ENCODE results near the gene TYMP.
A peak's percentile ranks its signal among the peaks of the same experiment; 100 is the strongest.
"Not testable (repeated sequence)": the region's sequence is repeated elsewhere in the genome, so short reads cannot be mapped to it uniquely, and the experiment has no call there.

Gene TYMP

GRCh38 chr22:50540381-50540780 is 10.6 kb upstream of the TYMP start:
- TF ChIP-seq, protein P1, sequence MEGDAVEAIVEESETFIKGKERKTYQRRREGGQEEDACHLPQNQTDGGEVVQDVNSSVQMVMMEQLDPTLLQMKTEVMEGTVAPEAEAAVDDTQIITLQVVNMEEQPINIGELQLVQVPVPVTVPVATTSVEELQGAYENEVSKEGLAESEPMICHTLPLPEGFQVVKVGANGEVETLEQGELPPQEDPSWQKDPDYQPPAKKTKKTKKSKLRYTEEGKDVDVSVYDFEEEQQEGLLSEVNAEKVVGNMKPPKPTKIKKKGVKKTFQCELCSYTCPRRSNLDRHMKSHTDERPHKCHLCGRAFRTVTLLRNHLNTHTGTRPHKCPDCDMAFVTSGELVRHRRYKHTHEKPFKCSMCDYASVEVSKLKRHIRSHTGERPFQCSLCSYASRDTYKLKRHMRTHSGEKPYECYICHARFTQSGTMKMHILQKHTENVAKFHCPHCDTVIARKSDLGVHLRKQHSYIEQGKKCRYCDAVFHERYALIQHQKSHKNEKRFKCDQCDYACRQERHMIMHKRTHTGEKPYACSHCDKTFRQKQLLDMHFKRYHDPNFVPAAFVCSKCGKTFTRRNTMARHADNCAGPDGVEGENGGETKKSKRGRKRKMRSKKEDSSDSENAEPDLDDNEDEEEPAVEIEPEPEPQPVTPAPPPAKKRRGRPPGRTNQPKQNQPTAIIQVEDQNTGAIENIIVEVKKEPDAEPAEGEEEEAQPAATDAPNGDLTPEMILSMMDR (IDR thresholded peaks at IDR 0.05; ENCODE audit: borderline replicate concordance, control extremely low read depth, extremely low read depth, insufficient read depth, missing control alignments) = no peak
- DNase-seq (ENCODE audit: low spot score) = no peak
- in situ Hi-C loops (cut with MboI; ENCODE audit: low sequenced_read_pairs, unreplicated experiment) = no loop called here

- in situ Hi-C loops (cut with MboI; ENCODE audit: low sequenced_read_pairs, unreplicated experiment) = no loop called here
- TF ChIP-seq, protein P1 (IDR thresholded peaks at IDR 0.05; ENCODE audit: borderline replicate concordance, control extremely low read depth, extremely low read depth, insufficient read depth, missing control alignments) = no peak
- DNase-seq (ENCODE audit: low spot score) = no peak
Measured at GRCh38 chr22:50537765-50538164, 8.0 kb upstream of the TYMP start.

DNA sequence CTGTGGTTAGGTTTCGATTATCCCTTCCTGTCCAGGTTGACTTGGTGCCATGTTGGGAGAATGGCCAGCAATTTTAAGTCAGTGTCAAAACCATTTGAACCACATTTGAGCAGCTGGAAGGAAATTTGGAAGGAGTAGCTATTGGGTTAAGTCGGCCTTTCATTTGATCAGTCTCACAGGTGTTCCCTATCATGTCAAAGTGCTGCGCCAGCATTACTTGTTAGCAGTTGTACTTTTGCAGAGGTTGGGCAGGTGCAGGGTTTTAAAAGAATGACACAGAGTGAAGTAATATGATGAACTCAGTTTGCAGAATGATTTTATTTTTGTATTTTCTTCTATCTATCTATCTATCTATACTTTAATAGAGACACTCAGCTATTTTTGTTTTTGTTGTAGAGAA is 6.4 kb upstream of the TYMP start:
- TF ChIP-seq, protein P1 (IDR thresholded peaks at IDR 0.05; ENCODE audit: borderline replicate concordance, control extremely low read depth, extremely low read depth, insufficient read depth, missing control alignments) = no peak
- in situ Hi-C loops (cut with MboI; ENCODE audit: low sequenced_read_pairs, unreplicated experiment) = no loop called here
- no peak for DNase-seq (ENCODE audit: low spot score)

DNA sequence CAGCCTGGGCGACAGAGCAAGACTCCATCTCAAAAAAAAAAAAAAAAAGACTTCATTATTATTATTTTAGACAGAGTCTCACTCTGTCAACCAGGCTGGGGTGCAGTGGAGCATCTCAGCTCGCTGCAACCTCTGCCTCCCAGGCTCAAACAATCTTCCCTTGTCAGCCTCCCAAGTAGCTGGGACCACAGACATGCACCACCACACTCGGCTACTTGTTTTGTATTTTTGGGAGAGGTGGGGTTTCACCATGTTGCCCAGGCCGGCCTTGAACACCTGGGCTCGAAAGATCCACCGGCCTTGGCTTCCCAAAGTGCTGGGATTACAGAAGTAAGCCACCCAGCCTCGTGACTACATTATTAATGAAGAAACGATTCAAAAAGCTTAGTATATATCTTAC is 5.3 kb upstream of the TYMP start:
- DNase-seq (ENCODE audit: low spot score) = no peak
- in situ Hi-C loops (cut with MboI; ENCODE audit: low sequenced_read_pairs, unreplicated experiment) = no loop called here
- TF ChIP-seq, protein P1 (IDR thresholded peaks at IDR 0.05; ENCODE audit: borderline replicate concordance, control extremely low read depth, extremely low read depth, insufficient read depth, missing control alignments) = no peak

- DNase-seq (ENCODE audit: low spot score) = peak; percentile 21
- in situ Hi-C loops (cut with MboI; ENCODE audit: low sequenced_read_pairs, unreplicated experiment) = not testable (repeated sequence)
Measured at GRCh38 chr22:50533856-50534711, 4.3 kb upstream of the TYMP start.

- DNase-seq (ENCODE audit: low spot score) = no peak
- TF ChIP-seq, protein P1 (IDR thresholded peaks at IDR 0.05; ENCODE audit: borderline replicate concordance, control extremely low read depth, extremely low read depth, insufficient read depth, missing control alignments) = no peak
- in situ Hi-C loops (cut with MboI; ENCODE audit: low sequenced_read_pairs, unreplicated experiment) = no loop called here
Measured at GRCh38 chr22:50532824-50533796, 3.3 kb upstream of the TYMP start.

Measured in GM13976 (cell line).